ENCODE results near the gene TMEM138.

DNA sequence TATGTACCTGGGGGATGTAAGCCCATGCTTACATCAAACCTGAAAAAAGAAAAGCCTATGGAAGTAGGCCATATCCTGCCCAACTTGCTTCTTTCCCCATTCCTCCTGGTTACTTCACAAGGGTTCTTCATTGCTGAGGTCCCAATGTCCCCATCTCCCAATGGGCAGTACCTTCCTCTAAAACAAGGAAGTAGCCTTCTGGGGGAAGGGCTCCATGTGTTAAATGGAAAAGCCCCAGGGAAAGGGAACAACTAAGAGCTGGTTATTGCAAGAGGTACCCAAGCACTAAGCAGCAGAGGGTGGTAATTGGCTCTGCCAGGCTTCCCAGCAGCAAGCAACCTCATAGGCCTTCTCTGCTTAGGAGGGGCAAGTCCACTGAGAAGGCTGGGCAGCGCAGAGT lies 41.5 kb downstream of the TMEM138 start:
- TF ChIP-seq POLR2AphosphoS5 (IDR thresholded peaks at IDR 0.05; ENCODE audit: low read depth) = no peak
- TF ChIP-seq CTCF (IDR thresholded peaks at IDR 0.05; ENCODE audit: insufficient read depth, low read length) = no peak
- no peak for TF ChIP-seq GABPA (IDR thresholded peaks at IDR 0.05; ENCODE audit: low read depth)
- TF ChIP-seq REST (IDR thresholded peaks at IDR 0.05; ENCODE audit: insufficient replicate concordance, low read depth) = no peak
